NCI-H128 (cell line): Measurements from ENCODE around the gene RPRD2.
"Not testable (repeated sequence)": the region's sequence is repeated elsewhere in the genome, so short reads cannot be mapped to it uniquely, and the experiment has no call there.

ENCODE experiments used
- DNase-seq: peaks from one replicate; lab custom pipeline; 2025; ENCODE audit not compliant: unreplicated experiment; lab: John Stamatoyannopoulos, UW

The RPRD2 gene

GRCh38 chr1:150363426-150364230 lies at the start of gene RPRD2:
RPRD2 (plus strand) TSS chr1:150364147; CDS start chr1:150364715, 568 bp downstream.
- peak; percentile 100 for DNase-seq

GRCh38 chr1:150314691-150315090 lies 49.3 kb upstream of the RPRD2 start:
- not testable (repeated sequence) for DNase-seq

GRCh38 chr1:150320667-150320978 lies 43.3 kb upstream of the RPRD2 start:
- no peak for DNase-seq

GRCh38 chr1:150321826-150322166 lies 42.2 kb upstream of the RPRD2 start:
- no peak for DNase-seq

GRCh38 chr1:150322310-150322709 lies 41.6 kb upstream of the RPRD2 start:
- DNase-seq: no peak

- DNase-seq: no peak
These were observed 31.2 kb upstream of the RPRD2 start for GRCh38 chr1:150332651-150333290.

GRCh38 chr1:150346316-150346715 lies 17.6 kb upstream of the RPRD2 start:
- DNase-seq: no peak

- no peak for DNase-seq
These were observed 11.1 kb upstream of the RPRD2 start for GRCh38 chr1:150352866-150353265.

- DNase-seq: no peak
These were observed 1.1 kb upstream of the RPRD2 start for GRCh38 chr1:150362721-150363425.

GRCh38 chr1:150364231-150365003 lies 470 bp downstream of the RPRD2 start:
- DNase-seq: peak; percentile 73

- DNase-seq: no peak
These were observed 2.0 kb downstream of the RPRD2 start for GRCh38 chr1:150365941-150366340.

GRCh38 chr1:150366416-150367296 lies 2.7 kb downstream of the RPRD2 start:
- no peak for DNase-seq

GRCh38 chr1:150371110-150371509 lies 7.2 kb downstream of the RPRD2 start:
- DNase-seq: no peak

- no peak for DNase-seq
These were observed 8.6 kb downstream of the RPRD2 start for GRCh38 chr1:150372580-150372979.

- no peak for DNase-seq
These were observed 12.2 kb downstream of the RPRD2 start for GRCh38 chr1:150376110-150376509.

GRCh38 chr1:150383631-150384324 lies 19.8 kb downstream of the RPRD2 start:
- DNase-seq: no peak

GRCh38 chr1:150385537-150386445 lies 21.8 kb downstream of the RPRD2 start:
- no peak for DNase-seq

- DNase-seq: no peak
These were observed 22.6 kb downstream of the RPRD2 start for GRCh38 chr1:150386592-150386991.

- DNase-seq: no peak
These were observed 23.3 kb downstream of the RPRD2 start for GRCh38 chr1:150387200-150387599.
